GM12891 (cell line): ENCODE data around the gene SMIM3.

Experiments used
- POLR2A ChIP-seq: IDR thresholded peaks from 2 replicates; pipeline ENCODE4 v1.6.1; 2011; ENCODE audit warnings: low read depth, low read length, control low read depth
- POLR2AphosphoS5 ChIP-seq: IDR thresholded peaks from 2 replicates; pipeline ENCODE4 v1.6.1; 2011; ENCODE audit warnings: low read depth, low read length, control low read depth
- TAF1 ChIP-seq: IDR thresholded peaks from 2 replicates; pipeline ENCODE4 v1.6.1; 2011; ENCODE audit warnings: low read depth, low read length, control low read depth

- TF ChIP-seq POLR2A, result no peak
- no peak for TF ChIP-seq TAF1
- no peak for TF ChIP-seq POLR2AphosphoS5
Observed at GRCh38 chr5:150759334-150759583, 19.3 kb upstream of the SMIM3 start.
